Tibial nerve (tissue), 4 donors: ENCODE data around the gene GPR152.

Source experiments
- CTCF ChIP-seq, 5 experiments: fragments of 200-600 bp in 3 of 5; fragments of 450-650 bp in 2 of 5; sonication (generic) in 3 of 5; IDR thresholded peaks; one replicate each; pipeline ENCODE4 v1.5.1; 2016 to 2019; ENCODE audit warnings: antibody characterized with exemption in 5 of 5, mild to moderate bottlenecking in 3 of 5, moderate library complexity in 2 of 5
- EP300 ChIP-seq, 2 donors: sonication (generic); formaldehyde crosslinking; IDR thresholded peaks; one replicate each; pipeline ENCODE4 v1.6.1; 2017; ENCODE audit warnings: antibody characterized with exemption in 2 of 2, mild to moderate bottlenecking in 1 of 2
- POLR2A ChIP-seq, 2 donors: fragments of 450-650 bp; IDR thresholded peaks; one replicate each; pipeline ENCODE4 v1.6.1; 2017; ENCODE audit warnings: antibody characterized with exemption in 2 of 2, mild to moderate bottlenecking in 2 of 2, moderate library complexity in 2 of 2

- TF ChIP-seq CTCF (IDR thresholded peaks at IDR 0.05) = no peak
- peak in 1 of 2 donors; percentile 24 for TF ChIP-seq EP300 (IDR thresholded peaks at IDR 0.05)
- TF ChIP-seq POLR2A (IDR thresholded peaks at IDR 0.05) = peak in 1 of 2 donors; percentile 16
Observed at GRCh38 chr11:67463680-67464410, 11.3 kb upstream of the GPR152 start.
